H1 (cell line): ENCODE results near the gene STAP2. TPM values are rescaled to one million over a fixed set of nuclear protein-coding genes. Genes with fewer than 3 reads are reported as not detected.

ENCODE experiments used
- ASH2L ChIP-seq: fragments of 200-600, 300-600 bp; sonication (generic); IDR thresholded peaks from one replicate; pipeline ENCODE4 v1.7.1; 2017; ENCODE audit warnings: low read length
- BRCA1 ChIP-seq: IDR thresholded peaks from 2 replicates; pipeline ENCODE4 v1.6.1; 2012; ENCODE audit warnings: low read depth, low read length, improper control_type of control experiment
- CEBPB ChIP-seq: IDR thresholded peaks from 2 replicates; pipeline ENCODE4 v1.6.1; 2012; ENCODE audit warnings: low read depth, low read length
- JUND ChIP-seq: IDR thresholded peaks from 2 replicates; pipeline ENCODE4 v1.6.1; 2011; ENCODE audit warnings: mild to moderate bottlenecking, improper control_type of control experiment, low read length
- KDM1A ChIP-seq: fragments of 200-600, 300-600 bp; sonication (generic); IDR thresholded peaks from 2 replicates; pipeline ENCODE4 v1.7.1; 2016; ENCODE audit warnings: mild to moderate bottlenecking, low read length, borderline replicate concordance
- RAD21 ChIP-seq, 2 experiments: IDR thresholded peaks in 1 of 2; conservative IDR thresholded peaks in 1 of 2; 2 replicates each; pipeline ENCODE4 v1.6.1; 2011; ENCODE audit warnings: low read depth in 2 of 2, low read length in 2 of 2, improper control_type of control experiment in 1 of 2, inconsistent platforms in 1 of 2, mild to moderate bottlenecking in 1 of 2, moderate library complexity in 1 of 2
- RBBP5 ChIP-seq: IDR thresholded peaks from 2 replicates; pipeline ENCODE4 v1.7.1; 2012; ENCODE audit warnings: low read depth, mild to moderate bottlenecking, inconsistent platforms, low read length, moderate library complexity, borderline replicate concordance
- RNF2 ChIP-seq: fragments of 200-900, 300-1000 bp; sonication (generic); IDR thresholded peaks from 2 replicates; pipeline ENCODE4 v1.7.1; 2016; ENCODE audit warnings: borderline replicate concordance, low read depth, mild to moderate bottlenecking, antibody characterized with exemption, low read length; ENCODE audit not compliant: poor library complexity, severe bottlenecking; ENCODE audit errors: missing control alignments
- polyA plus RNA-seq, 7 experiments: library from polyadenylated mRNA; depleted of rRNA in 3 of 7; stranded (reverse) in 5 of 7; unstranded in 2 of 7; fragments of >200 nt in 5 of 7; fragments of 200-250 nt in 2 of 7; gene quantifications; 1 replicate in 5 of 7; 2 replicates in 1 of 7; 4 replicates in 1 of 7; pipeline versions ENCODE4 v1.2.1 to v1.2.3, GENCODE V29; 2011 to 2013; ENCODE audit warnings: missing spikeins in 2 of 7, mixed read lengths in 2 of 7
- total RNA-seq: library from RNA; stranded (reverse); fragmentation: NEBNext Ultra II Directional; extraction: Animal tissue kit (Norgen Biotek cat#: 25700); gene quantifications from 2 replicates; pipeline ENCODE4 v1.2.1, GENCODE V29; 2021
- TF ChIP-seq, protein P1 (sequence below): IDR thresholded peaks from 2 replicates; pipeline ENCODE4 v1.6.1; 2012; ENCODE audit warnings: inconsistent platforms

The STAP2 gene
- total and polyA plus RNA-seq, 2 of the 8 experiments (the other 6 are each of a cell fraction or from before 2014, with no cell fraction given): 15.3 to 37.3 TPM

DNA sequence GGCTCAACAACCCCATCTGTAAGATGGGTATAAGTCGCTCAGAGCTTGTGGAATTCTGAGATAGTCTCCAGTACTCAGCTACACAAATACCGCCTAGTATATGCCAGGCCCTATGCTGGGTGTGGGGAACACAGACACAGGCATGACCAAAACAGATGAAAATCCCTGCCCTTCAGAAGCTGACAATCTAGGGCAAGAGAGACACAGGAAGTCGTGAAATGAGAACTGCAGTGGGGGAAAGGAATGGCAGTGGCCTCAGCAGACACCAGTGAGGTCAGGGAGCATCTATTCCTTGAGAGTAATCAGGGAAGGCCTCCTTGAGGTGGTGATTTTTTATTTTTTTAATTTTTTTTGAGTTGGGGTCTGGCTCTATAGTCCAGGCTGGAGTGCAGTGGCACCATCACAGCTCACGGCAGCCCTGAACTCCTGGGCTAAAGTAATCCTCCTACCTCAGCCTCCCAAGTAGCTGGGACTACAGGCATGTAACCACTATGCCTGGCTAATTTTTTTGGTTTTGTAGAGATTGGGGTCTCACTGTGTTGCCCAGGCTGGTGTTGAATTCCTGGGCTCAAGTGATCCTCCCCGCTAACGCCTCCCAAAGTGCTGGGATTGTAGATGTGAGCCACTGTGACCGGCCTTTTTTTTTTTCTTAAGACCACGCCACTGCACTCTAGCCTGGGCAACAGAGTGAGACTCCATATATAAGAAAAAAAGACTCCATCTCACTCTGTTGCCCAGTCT, 39.6 kb downstream of the STAP2 start (continued):
- TF ChIP-seq RAD21 (IDR thresholded peaks at IDR 0.05 in 1 of 2, conservative IDR thresholded peaks at IDR 0.05 in 1 of 2; ENCODE audit: low read depth in 2 of 2, low read length in 2 of 2) (no peak), ASH2L (no peak), JUND (no peak), RBBP5 (no peak), CEBPB (no peak), BRCA1 (no peak), RNF2 (no peak), KDM1A (no peak)
- TF ChIP-seq, protein P1, sequence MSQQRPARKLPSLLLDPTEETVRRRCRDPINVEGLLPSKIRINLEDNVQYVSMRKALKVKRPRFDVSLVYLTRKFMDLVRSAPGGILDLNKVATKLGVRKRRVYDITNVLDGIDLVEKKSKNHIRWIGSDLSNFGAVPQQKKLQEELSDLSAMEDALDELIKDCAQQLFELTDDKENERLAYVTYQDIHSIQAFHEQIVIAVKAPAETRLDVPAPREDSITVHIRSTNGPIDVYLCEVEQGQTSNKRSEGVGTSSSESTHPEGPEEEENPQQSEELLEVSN: no peak
